HL-60 (cell line): ENCODE measurements around the gene ZNF462.

Source experiments
- CTCF ChIP-seq: IDR thresholded peaks from one replicate; pipeline ENCODE4 v1.5.1; 2011; ENCODE audit warnings: low read length, control low read depth, inconsistent platforms; ENCODE audit not compliant: insufficient read depth
- GABPA ChIP-seq: IDR thresholded peaks from 2 replicates; pipeline ENCODE4 v1.6.1; 2012; ENCODE audit warnings: low read depth
- REST ChIP-seq: IDR thresholded peaks from 2 replicates; pipeline ENCODE4 v1.6.1; 2012; ENCODE audit warnings: low read depth; ENCODE audit not compliant: insufficient replicate concordance

GRCh38 chr9:106862110-106862820 is 701 bp upstream of the ZNF462 start:
- TF ChIP-seq CTCF (no peak), GABPA (no peak), REST (no peak)
